C4-2B (cell line): ENCODE measurements around the gene AMTN.

Source experiments
- ZFX ChIP-seq: fragments of 450-650 bp; IDR thresholded peaks from 2 replicates; pipeline ENCODE4 v1.6.1; 2017
- TF ChIP-seq, protein P1 (sequence below): fragments of 450-650 bp; conservative IDR thresholded peaks from 2 replicates; pipeline ENCODE4 v1.5.1; 2017; ENCODE audit warnings: mild to moderate bottlenecking

DNA sequence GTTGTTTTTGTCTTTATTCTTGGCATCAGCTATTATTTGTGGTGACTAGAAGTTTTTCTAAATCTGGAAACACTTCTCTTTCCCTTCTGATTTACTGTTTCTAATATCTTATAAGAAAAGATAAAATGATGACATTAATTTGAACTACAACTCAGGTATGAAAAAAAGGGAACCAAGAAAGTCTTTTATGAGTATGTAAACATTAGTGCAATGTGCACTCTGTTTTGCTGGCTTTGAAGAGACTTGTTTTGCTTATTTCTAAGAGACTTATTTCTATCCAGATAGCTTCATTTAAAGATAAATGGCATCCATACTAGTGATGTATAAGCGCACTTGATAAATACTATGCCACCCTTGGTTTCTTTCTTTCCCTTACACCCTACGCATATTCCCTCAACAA, 63.6 kb downstream of the AMTN start:
- TF ChIP-seq, protein P1, sequence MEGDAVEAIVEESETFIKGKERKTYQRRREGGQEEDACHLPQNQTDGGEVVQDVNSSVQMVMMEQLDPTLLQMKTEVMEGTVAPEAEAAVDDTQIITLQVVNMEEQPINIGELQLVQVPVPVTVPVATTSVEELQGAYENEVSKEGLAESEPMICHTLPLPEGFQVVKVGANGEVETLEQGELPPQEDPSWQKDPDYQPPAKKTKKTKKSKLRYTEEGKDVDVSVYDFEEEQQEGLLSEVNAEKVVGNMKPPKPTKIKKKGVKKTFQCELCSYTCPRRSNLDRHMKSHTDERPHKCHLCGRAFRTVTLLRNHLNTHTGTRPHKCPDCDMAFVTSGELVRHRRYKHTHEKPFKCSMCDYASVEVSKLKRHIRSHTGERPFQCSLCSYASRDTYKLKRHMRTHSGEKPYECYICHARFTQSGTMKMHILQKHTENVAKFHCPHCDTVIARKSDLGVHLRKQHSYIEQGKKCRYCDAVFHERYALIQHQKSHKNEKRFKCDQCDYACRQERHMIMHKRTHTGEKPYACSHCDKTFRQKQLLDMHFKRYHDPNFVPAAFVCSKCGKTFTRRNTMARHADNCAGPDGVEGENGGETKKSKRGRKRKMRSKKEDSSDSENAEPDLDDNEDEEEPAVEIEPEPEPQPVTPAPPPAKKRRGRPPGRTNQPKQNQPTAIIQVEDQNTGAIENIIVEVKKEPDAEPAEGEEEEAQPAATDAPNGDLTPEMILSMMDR, result no peak
- TF ChIP-seq ZFX, result no peak
